PFSK-1 (cell line): ENCODE results near the gene NTN1.

Experiments used
- POLR2AphosphoS5 ChIP-seq: IDR thresholded peaks from 2 replicates; pipeline ENCODE4 v1.6.1; 2012; ENCODE audit warnings: low read depth, mild to moderate bottlenecking, control low read depth, low read length, moderate library complexity
- TAF1 ChIP-seq: IDR thresholded peaks from 2 replicates; pipeline ENCODE4 v1.6.1; 2012; ENCODE audit warnings: low read length, control low read depth, borderline replicate concordance; ENCODE audit not compliant: insufficient read depth
- TF ChIP-seq, protein P1 (sequence below), 2 experiments: IDR thresholded peaks; 2 replicates each; pipeline versions ENCODE4 v1.6.1 to v1.8.0; 2011 to 2012; ENCODE audit warnings: low read depth in 2 of 2, low read length in 2 of 2, control low read depth in 1 of 2, inconsistent platforms in 1 of 2, mild to moderate bottlenecking in 1 of 2, moderate library complexity in 1 of 2; ENCODE audit not compliant: insufficient read depth in 1 of 2

DNA sequence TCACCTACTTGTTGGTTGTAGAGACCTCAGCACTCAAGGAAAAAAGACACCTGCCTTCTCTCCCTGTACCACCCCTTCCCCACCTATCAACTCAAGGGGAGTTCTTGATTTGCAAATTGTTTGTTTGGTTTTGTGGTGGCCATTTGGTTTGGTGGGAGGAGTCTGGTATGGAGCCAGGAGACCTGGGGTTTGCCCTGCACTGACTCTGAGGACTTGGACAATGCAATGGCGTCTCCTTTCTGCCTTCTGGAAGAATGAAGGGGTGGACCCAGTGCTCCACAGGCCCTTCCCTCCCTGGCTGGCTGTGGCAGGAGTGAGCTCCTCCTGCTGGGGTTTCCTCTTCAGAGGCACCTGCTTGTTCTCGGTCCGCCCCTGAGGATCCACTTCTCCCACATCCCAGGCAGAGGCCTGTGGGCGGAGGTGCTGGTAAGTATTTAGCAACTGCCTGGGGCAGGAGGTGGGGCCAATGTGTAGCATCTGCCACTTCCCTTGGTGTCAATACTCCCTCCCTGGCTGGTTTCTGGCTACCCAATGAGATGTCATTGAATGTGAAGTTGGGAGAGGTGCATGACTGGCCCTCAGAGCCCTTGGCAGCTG lies 164.5 kb downstream of the NTN1 start:
- no peak for TF ChIP-seq POLR2AphosphoS5
- TF ChIP-seq, protein P1, sequence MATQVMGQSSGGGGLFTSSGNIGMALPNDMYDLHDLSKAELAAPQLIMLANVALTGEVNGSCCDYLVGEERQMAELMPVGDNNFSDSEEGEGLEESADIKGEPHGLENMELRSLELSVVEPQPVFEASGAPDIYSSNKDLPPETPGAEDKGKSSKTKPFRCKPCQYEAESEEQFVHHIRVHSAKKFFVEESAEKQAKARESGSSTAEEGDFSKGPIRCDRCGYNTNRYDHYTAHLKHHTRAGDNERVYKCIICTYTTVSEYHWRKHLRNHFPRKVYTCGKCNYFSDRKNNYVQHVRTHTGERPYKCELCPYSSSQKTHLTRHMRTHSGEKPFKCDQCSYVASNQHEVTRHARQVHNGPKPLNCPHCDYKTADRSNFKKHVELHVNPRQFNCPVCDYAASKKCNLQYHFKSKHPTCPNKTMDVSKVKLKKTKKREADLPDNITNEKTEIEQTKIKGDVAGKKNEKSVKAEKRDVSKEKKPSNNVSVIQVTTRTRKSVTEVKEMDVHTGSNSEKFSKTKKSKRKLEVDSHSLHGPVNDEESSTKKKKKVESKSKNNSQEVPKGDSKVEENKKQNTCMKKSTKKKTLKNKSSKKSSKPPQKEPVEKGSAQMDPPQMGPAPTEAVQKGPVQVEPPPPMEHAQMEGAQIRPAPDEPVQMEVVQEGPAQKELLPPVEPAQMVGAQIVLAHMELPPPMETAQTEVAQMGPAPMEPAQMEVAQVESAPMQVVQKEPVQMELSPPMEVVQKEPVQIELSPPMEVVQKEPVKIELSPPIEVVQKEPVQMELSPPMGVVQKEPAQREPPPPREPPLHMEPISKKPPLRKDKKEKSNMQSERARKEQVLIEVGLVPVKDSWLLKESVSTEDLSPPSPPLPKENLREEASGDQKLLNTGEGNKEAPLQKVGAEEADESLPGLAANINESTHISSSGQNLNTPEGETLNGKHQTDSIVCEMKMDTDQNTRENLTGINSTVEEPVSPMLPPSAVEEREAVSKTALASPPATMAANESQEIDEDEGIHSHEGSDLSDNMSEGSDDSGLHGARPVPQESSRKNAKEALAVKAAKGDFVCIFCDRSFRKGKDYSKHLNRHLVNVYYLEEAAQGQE (IDR thresholded peaks at IDR 0.05; ENCODE audit: insufficient read depth in 1 of 2, low read depth in 2 of 2, low read length in 2 of 2), result no peak
- no peak for TF ChIP-seq TAF1
